Stomach (tissue), 9 donors: ENCODE measurements around the gene ZDHHC21. TPM values are rescaled to one million over a fixed set of nuclear protein-coding genes. Genes with fewer than 3 reads are reported as not detected.

Experiments
- DNase-seq, 2 donors: peaks; one replicate each; pipeline versions ENCODE4 v3.0.0 to v3.0.0-alpha.2; 2013 to 2019
- H3K27ac ChIP-seq, 5 donors: fragments of 200-600 bp in 4 of 5; sonication (generic) in 4 of 5; one replicate each; pipeline ENCODE4 v1.5.1; 2013 to 2019; ENCODE audit warnings: mild to moderate bottlenecking in 1 of 5, moderate library complexity in 1 of 5
- H3K27me3 ChIP-seq, 3 donors: fragments of 200-600 bp; sonication (generic); one replicate each; pipeline ENCODE4 v1.5.1; 2017 to 2019; ENCODE audit warnings: mixed run types in 1 of 3
- H3K36me3 ChIP-seq, 4 donors: fragments of 200-600 bp; sonication (generic); 1 replicate in 3 of 4; 2 replicates in 1 of 4; pipeline ENCODE4 v1.5.1; 2016 to 2019
- H3K4me1 ChIP-seq, 4 donors: fragments of 200-600 bp; sonication (generic); one replicate each; pipeline ENCODE4 v1.5.1; 2016 to 2019
- H3K4me3 ChIP-seq, 4 donors: fragments of 200-600 bp; sonication (generic) in 3 of 4; one replicate each; pipeline ENCODE4 v1.5.1; 2016 to 2019; ENCODE audit warnings: mild to moderate bottlenecking in 1 of 4
- H3K9me3 ChIP-seq, 4 donors: fragments of 200-600 bp; sonication (generic); one replicate each; pipeline ENCODE4 v1.5.1; 2016 to 2019
- EP300 ChIP-seq: sonication (generic); formaldehyde crosslinking; IDR thresholded peaks from one replicate; pipeline ENCODE4 v1.6.1; 2017; ENCODE audit warnings: antibody characterized with exemption
- POLR2A ChIP-seq, 4 donors: fragments of 450-650 bp; IDR thresholded peaks; one replicate each; pipeline ENCODE4 v1.6.1; 2016; ENCODE audit warnings: antibody characterized with exemption in 4 of 4, control low read depth in 2 of 4, mild to moderate bottlenecking in 1 of 4, moderate library complexity in 1 of 4
- POLR2AphosphoS5 ChIP-seq, 3 donors: sonication (generic); formaldehyde crosslinking; IDR thresholded peaks; one replicate each; pipeline ENCODE4 v1.6.1; 2016; ENCODE audit warnings: antibody characterized with exemption in 3 of 3
- WGBS, 5 donors: extraction: QIAGEN DNeasy Blood & Tissue Kit in 3 of 5; methylation state at CpG; one replicate each; pipeline versions ENCODE4 v1.1.5 to v1.1.7; 2013 to 2018; 5-methylcytosine and 5-hydroxymethylcytosine counted together
- intact Hi-C: fragments of 100-400 bp; cut with DNase I; formaldehyde crosslinking; loops from one replicate; pipeline ENCODE4 v1.15.1; 2023; ENCODE audit warnings: low total_unique reads
- polyA plus RNA-seq, 3 donors: library from polyadenylated mRNA; stranded (reverse); fragments of 200-250 nt; gene quantifications; one replicate each; pipeline ENCODE4 v1.2.3, GENCODE V29; 2013
- total RNA-seq, 5 donors: library from RNA; depleted of rRNA; stranded (reverse); fragments of >200 nt; gene quantifications; one replicate each; pipeline versions ENCODE4 v1.1.0 to v1.2.3, GENCODE V29; 2014 to 2016
- TF ChIP-seq, protein P1 (sequence below), 7 experiments: fragments of 450-650 bp in 4 of 7; fragments of 200-600 bp in 3 of 7; sonication (generic) in 3 of 7; IDR thresholded peaks; one replicate each; pipeline ENCODE4 v1.5.1; 2016 to 2019; ENCODE audit warnings: antibody characterized with exemption in 7 of 7, control low read depth in 2 of 7, mild to moderate bottlenecking in 1 of 7
- donor health status: healthy with polysubstance abuse.
- donor health status: Bipolar disorder and iron deficiency.
- donor health status: healthy.

ZDHHC21 gene
- total and polyA plus RNA-seq, 8 donors: 1.2 to 33.4 (median 4.7) TPM

DNA sequence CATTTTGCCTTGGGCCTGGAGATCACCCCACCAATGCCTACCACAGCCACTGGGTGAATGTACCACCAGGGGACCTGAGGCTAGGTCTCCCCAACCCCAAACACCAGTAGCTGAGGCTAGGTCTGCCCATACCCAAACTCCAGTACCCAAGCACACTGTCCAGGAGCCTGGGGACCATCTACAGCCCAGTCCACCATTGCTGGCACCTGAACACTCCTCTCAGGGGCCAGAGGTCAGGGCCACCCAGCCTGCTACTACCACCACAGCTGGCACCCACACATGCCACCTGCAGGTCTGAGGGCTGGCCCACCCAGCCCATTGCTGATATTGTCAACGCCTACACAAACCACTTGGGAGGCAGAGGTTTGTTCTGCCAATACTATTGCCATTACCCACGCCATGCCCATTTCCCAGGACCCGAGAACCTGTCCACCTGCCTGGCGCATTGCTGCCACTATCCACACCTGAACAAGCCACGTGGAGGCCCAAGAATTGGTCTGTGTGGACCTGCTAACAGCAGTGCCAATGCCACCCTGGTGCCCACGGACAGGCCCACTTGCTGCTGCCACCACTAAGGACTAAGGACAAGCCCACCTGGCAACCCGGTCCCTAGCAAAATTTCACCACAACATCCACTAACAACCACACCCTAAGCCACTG, 59.2 kb downstream of the ZDHHC21 start:
- Histone ChIP-seq H3K27ac (no peak overlapping the region), H3K9me3 (no peaks in the 10 kb centered on the region), H3K27me3 (no peaks in the 10 kb centered on the region), H3K4me3 (no peak overlapping the region), H3K4me1 (no peaks in the 10 kb centered on the region), H3K36me3 (peaks cover 0 to 28% (median 24%) of the 10 kb centered on the region in 4 donors)
- no peak for TF ChIP-seq POLR2A (IDR thresholded peaks at IDR 0.05)
- no peak for TF ChIP-seq POLR2AphosphoS5 (IDR thresholded peaks at IDR 0.05)
- TF ChIP-seq, protein P1, sequence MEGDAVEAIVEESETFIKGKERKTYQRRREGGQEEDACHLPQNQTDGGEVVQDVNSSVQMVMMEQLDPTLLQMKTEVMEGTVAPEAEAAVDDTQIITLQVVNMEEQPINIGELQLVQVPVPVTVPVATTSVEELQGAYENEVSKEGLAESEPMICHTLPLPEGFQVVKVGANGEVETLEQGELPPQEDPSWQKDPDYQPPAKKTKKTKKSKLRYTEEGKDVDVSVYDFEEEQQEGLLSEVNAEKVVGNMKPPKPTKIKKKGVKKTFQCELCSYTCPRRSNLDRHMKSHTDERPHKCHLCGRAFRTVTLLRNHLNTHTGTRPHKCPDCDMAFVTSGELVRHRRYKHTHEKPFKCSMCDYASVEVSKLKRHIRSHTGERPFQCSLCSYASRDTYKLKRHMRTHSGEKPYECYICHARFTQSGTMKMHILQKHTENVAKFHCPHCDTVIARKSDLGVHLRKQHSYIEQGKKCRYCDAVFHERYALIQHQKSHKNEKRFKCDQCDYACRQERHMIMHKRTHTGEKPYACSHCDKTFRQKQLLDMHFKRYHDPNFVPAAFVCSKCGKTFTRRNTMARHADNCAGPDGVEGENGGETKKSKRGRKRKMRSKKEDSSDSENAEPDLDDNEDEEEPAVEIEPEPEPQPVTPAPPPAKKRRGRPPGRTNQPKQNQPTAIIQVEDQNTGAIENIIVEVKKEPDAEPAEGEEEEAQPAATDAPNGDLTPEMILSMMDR (IDR thresholded peaks at IDR 0.05): no peak
- TF ChIP-seq EP300: no peak
- intact Hi-C loops: no loop called here
- 95 to 99% (median 97%) methylated on average over 6 to 7 of the region's 7 CpGs for WGBS, 5 donors
- no peak for DNase-seq

DNA sequence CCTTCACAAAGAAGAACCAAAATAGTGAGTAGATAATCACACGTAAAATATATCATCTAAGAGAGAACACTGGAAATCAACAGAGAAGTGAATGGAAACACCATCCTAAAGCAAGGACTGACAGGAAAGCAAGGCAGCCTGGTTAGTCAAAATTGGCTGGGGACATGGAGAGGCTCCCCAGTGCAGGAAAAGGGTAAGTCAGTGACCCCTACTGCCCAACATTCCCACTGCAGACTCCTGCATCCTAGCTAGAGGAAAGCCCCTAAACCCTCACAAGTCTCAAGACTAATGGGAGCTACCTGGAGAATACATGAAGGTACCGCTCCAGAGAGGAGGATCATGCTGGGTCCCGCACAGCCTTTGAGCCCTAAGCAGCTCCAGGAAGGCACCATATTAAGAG, 60.1 kb downstream of the ZDHHC21 start:
- WGBS, 5 donors: 94 to 100% (median 97%) methylated on average over 1 to 3 of the region's 3 CpGs
- Histone ChIP-seq H3K36me3 (peaks cover 0 to 26% (median 21%) of the 10 kb centered on the region in 4 donors), H3K4me3 (no peak overlapping the region), H3K4me1 (no peaks in the 10 kb centered on the region), H3K27me3 (no peaks in the 10 kb centered on the region), H3K27ac (no peak overlapping the region), H3K9me3 (no peaks in the 10 kb centered on the region)
- DNase-seq: no peak
- TF ChIP-seq EP300 (no peak), POLR2A (IDR thresholded peaks at IDR 0.05) (no peak), POLR2AphosphoS5 (IDR thresholded peaks at IDR 0.05) (no peak)
- TF ChIP-seq, protein P1 (IDR thresholded peaks at IDR 0.05): no peak
- intact Hi-C loops: no loop called here

DNA sequence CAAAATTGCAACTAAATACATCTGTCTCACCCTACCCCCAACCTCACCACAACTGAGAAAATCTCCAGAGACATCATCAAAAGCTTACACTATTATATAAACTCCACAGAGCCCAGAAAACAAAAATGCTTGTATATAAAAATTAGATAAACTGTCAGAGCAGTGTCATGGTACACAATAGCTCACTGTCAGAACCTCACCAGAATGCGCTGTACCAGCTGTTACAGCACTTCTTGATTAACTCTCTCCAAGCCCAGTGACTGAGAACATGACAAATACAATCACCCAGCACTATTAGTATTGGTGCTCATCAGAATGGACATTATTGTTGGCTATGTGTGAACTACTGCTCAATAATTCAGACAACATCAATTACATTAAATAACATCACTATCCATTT, 65.7 kb downstream of the ZDHHC21 start:
- no peaks in the 10 kb centered on the region for H3K27me3 ChIP-seq
- no peak overlapping the region for H3K4me3 ChIP-seq
- TF ChIP-seq POLR2A (IDR thresholded peaks at IDR 0.05) (no peak), EP300 (no peak), POLR2AphosphoS5 (IDR thresholded peaks at IDR 0.05) (no peak)
- TF ChIP-seq, protein P1 (IDR thresholded peaks at IDR 0.05): no peak
- H3K4me1 ChIP-seq: peaks cover 0 to 7% (median 0%) of the 10 kb centered on the region in 4 donors
- peak in 1 of 2 donors; percentile 14 for DNase-seq
- H3K27ac ChIP-seq: no peak overlapping the region
- WGBS, 5 donors: 39 to 61% (median 50%) methylated on average over 1 of the region's 1 CpG
- intact Hi-C loops: no loop called here
- H3K36me3 ChIP-seq: peaks cover 0 to 21% (median 13%) of the 10 kb centered on the region in 4 donors
- H3K9me3 ChIP-seq: no peaks in the 10 kb centered on the region

DNA sequence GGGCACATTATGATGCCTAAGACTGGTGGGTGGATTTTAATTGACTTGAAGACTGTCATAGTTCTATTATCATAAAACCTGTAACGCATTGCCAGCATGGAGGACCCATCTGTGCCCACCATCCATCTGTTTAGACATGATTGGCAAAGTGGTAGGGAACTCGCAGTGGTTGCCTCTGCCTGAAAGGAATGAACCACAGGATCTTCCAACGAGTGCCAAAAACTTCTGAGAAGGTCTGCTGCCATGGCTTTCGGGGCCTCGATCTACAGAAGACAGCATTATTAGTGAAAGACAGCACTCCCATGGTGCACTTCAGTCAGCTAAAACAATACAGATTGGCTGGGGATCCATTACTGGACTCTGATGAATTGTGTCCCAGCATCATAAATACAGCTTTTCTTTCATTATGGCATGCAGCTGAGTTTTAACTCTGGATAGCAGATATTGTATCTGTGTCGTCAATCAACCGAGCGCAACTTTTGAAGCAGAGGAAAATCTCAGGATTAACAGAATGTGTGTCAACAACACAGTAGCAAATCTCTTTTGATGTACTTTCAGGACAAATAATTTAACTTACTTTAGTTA, 74.3 kb downstream of the ZDHHC21 start:
- TF ChIP-seq, protein P1 (IDR thresholded peaks at IDR 0.05): no peak
- TF ChIP-seq POLR2AphosphoS5 (IDR thresholded peaks at IDR 0.05) (no peak), POLR2A (IDR thresholded peaks at IDR 0.05) (no peak), EP300 (no peak)
- intact Hi-C loops: loop anchor here (10.0 kb wide), 1 partner anchor 146 kb away; no protein-coding TSS in a partner anchor

More for the DNA sequence above, 74.3 kb downstream of the ZDHHC21 start:
- peaks cover 0 to 15% (median 0%) of the 10 kb centered on the region in 4 donors for H3K4me1 ChIP-seq
- peaks cover 0 to 10% (median 8%) of the 10 kb centered on the region in 4 donors for H3K36me3 ChIP-seq
- DNase-seq: no peak
- H3K27me3 ChIP-seq: no peaks in the 10 kb centered on the region
- H3K9me3 ChIP-seq: no peaks in the 10 kb centered on the region
- no peak overlapping the region for H3K27ac ChIP-seq
- 92 to 97% (median 93%) methylated on average over 8 of the region's 8 CpGs for WGBS, 5 donors
- no peak overlapping the region for H3K4me3 ChIP-seq
